Panc1 (cell line): ENCODE data around the gene ITSN2. TPM values are rescaled to one million over a fixed set of nuclear protein-coding genes. Genes with fewer than 3 reads are reported as not detected.

Experiments
- ATAC-seq: fragments of 200-7000 bp; cut with Tn5 transposase; 2 replicates; pipeline ENCODE4 v1.9.1; 2020; ENCODE audit warnings: mild to moderate bottlenecking, moderate library complexity
- BruUV-seq: library from RNA; stranded (reverse); fragments of 400-500 nt; replicated peaks from 2 replicates; lab custom pipeline; 2021; lab: Mats Ljungman, UMichigan
- CTCF ChIA-PET: fragments of 300-600 bp; sonication (Branson Sonifier 250); formaldehyde crosslinking; loops from one replicate; lab custom pipeline; 2022; ENCODE audit warnings: antibody characterized with exemption; lab: Charles Lee
- POLR2A ChIA-PET: fragments of 300-600 bp; sonication (Branson Sonifier 250); formaldehyde crosslinking; loops from one replicate; lab custom pipeline; 2022; ENCODE audit warnings: antibody characterized with exemption; lab: Charles Lee
- DNase-seq: peaks from one replicate; pipeline ENCODE4 v3.0.0-alpha.2; 2010; ENCODE audit warnings: low read depth, low spot score
- H3K27ac ChIP-seq: 2 replicates; pipeline ENCODE4 v1.5.1; 2011; ENCODE audit warnings: mild to moderate bottlenecking, low read length, inconsistent platforms
- H3K27me3 ChIP-seq: fragments of 200-500 bp; sonication (Bioruptor generic); 2 replicates; pipeline ENCODE4 v1.6.0; 2014; ENCODE audit warnings: low read length, inconsistent platforms; ENCODE audit not compliant: control insufficient read depth, insufficient read depth
- H3K36me3 ChIP-seq: fragments of 200-500 bp; sonication (Bioruptor generic); 2 replicates; pipeline ENCODE4 v1.5.1; 2014; ENCODE audit warnings: inconsistent platforms, mild to moderate bottlenecking, low read length, moderate library complexity; ENCODE audit not compliant: control insufficient read depth, insufficient read depth
- H3K4me1 ChIP-seq: 2 replicates; pipeline ENCODE4 v1.5.1; 2011; ENCODE audit warnings: inconsistent platforms, mild to moderate bottlenecking, low read length, moderate library complexity; ENCODE audit not compliant: control insufficient read depth, insufficient read depth
- H3K4me3 ChIP-seq, 2 experiments: 2 replicates each; pipeline ENCODE4 v1.5.1; 2011 to 2012; ENCODE audit warnings: low read depth in 2 of 2, low read length in 2 of 2, mild to moderate bottlenecking in 2 of 2, inconsistent platforms in 1 of 2, moderate library complexity in 1 of 2
- H3K9me3 ChIP-seq: fragments of 200-500 bp; sonication (Bioruptor generic); 2 replicates; pipeline ENCODE4 v1.5.1; 2014; ENCODE audit warnings: low read depth, mild to moderate bottlenecking, inconsistent platforms, low read length, moderate library complexity; ENCODE audit not compliant: control insufficient read depth, insufficient read depth
- CTCF ChIP-seq: fragments of 450-650 bp; IDR thresholded peaks from 2 replicates; pipeline ENCODE4 v1.5.1; 2017; ENCODE audit warnings: mild to moderate bottlenecking
- POLR2AphosphoS5 ChIP-seq: IDR thresholded peaks from 2 replicates; pipeline ENCODE4 v1.6.1; 2012; ENCODE audit warnings: mild to moderate bottlenecking, low read depth, low read length, moderate library complexity
- REST ChIP-seq, 2 experiments: IDR thresholded peaks; 2 replicates each; pipeline ENCODE4 v1.6.1; 2011 to 2012; ENCODE audit warnings: low read depth in 2 of 2, control low read depth in 1 of 2, low read length in 1 of 2, mild to moderate bottlenecking in 1 of 2, moderate library complexity in 1 of 2; ENCODE audit not compliant: insufficient read depth in 1 of 2
- SIN3A ChIP-seq: IDR thresholded peaks from 2 replicates; pipeline ENCODE4 v1.6.1; 2012; ENCODE audit warnings: low read depth, mild to moderate bottlenecking, low read length, moderate library complexity, borderline replicate concordance; ENCODE audit not compliant: insufficient read depth
- TCF7L2 ChIP-seq: IDR thresholded peaks from 2 replicates; pipeline ENCODE4 v1.6.1; 2011; ENCODE audit warnings: mild to moderate bottlenecking, low read depth, low read length, inconsistent platforms
- in situ Hi-C: cut with HindIII; loops from 2 replicates; pipeline ENCODE4 v1.10.0; 2016; ENCODE audit warnings: low sequenced_read_pairs, low pct_unique_long_range_greater_than_20kb
- intact Hi-C: fragments of 100-400 bp; cut with micrococcal nuclease; formaldehyde crosslinking; loops from one replicate; pipeline ENCODE4 v1.10.0; 2022; ENCODE audit not compliant: unreplicated experiment
- total RNA-seq: library from RNA; stranded (reverse); gene quantifications from one replicate; pipeline ENCODE4 v1.2.1, GENCODE V29; 2021; ENCODE audit not compliant: unreplicated experiment

The ITSN2 gene
- total RNA-seq, 1 experiment from 2014 or later: 57.7 TPM

GRCh38 chr2:24206714-24207113 lies 153.6 kb downstream of the ITSN2 start:
- DNase-seq (no peak), ATAC-seq (no peak)
- in situ Hi-C loops: no loop called here
- POLR2A ChIA-PET: no interaction called here
- H3K9me3 ChIP-seq: no peaks in the 10 kb centered on the region
- H3K27ac ChIP-seq: no peak overlapping the region
- H3K4me1 ChIP-seq: no peaks in the 10 kb centered on the region
- intact Hi-C loops: no loop called here
- TF ChIP-seq CTCF: no peak
- TF ChIP-seq REST (IDR thresholded peaks at IDR 0.05; ENCODE audit: insufficient read depth in 1 of 2, low read depth in 2 of 2, low read length in 1 of 2): no peak
- no peak for TF ChIP-seq TCF7L2
- TF ChIP-seq POLR2AphosphoS5: no peak
- no peak for TF ChIP-seq SIN3A
- no peak overlapping the region for H3K4me3 ChIP-seq
- BruUV-seq: no TSS peak
- peaks cover 2% of the 10 kb centered on the region; the same call in 1 of the 2 replicates for H3K36me3 ChIP-seq
- CTCF ChIA-PET: no interaction called here
- no peaks in the 10 kb centered on the region for H3K27me3 ChIP-seq

DNA sequence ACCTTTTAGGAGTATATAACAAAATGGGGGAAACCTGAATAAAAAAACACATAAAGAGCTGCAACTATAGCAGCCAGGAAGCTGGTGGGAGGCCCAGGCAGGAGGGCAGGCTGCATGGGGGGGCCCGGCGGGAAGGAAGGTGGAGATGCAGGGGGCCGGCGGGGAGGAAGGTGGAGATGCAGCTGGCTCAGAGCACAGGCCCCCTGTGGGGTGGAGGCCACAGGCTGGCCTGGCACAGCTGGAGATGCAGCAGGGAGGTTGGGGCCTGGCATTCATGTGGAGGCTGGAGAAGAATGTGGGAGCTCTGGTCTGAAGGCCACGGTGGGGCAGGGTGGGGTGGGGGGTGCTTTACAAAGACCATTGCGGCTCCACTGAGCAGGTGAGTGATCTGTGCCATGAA lies 154.1 kb downstream of the ITSN2 start:
- ChIA-PET CTCF (no interaction called here), POLR2A (no interaction called here)

More for the DNA sequence above, 154.1 kb downstream of the ITSN2 start:
- Histone ChIP-seq H3K27ac (no peak overlapping the region), H3K36me3 (peaks cover 2% of the 10 kb centered on the region; the same call in 1 of the 2 replicates), H3K4me3 (no peak overlapping the region), H3K4me1 (no peaks in the 10 kb centered on the region), H3K9me3 (no peaks in the 10 kb centered on the region), H3K27me3 (no peaks in the 10 kb centered on the region)
- ATAC-seq: no peak
- in situ Hi-C loops: no loop called here
- TF ChIP-seq SIN3A: no peak
- TF ChIP-seq POLR2AphosphoS5: no peak
- no peak for TF ChIP-seq REST (IDR thresholded peaks at IDR 0.05; ENCODE audit: insufficient read depth in 1 of 2, low read depth in 2 of 2, low read length in 1 of 2)
- no peak for TF ChIP-seq CTCF
- no TSS peak for BruUV-seq
- intact Hi-C loops: no loop called here
- DNase-seq: no peak
